Lower leg skin (tissue), 4 donors: ENCODE measurements around the gene TIMM23. TPM values are rescaled to one million over a fixed set of nuclear protein-coding genes. Genes with fewer than 3 reads are reported as not detected.

ENCODE experiments used
- DNase-seq, 2 donors: peaks; one replicate each; pipeline ENCODE4 v3.0.0-alpha.2; 2019; ENCODE audit warnings: low spot score in 2 of 2
- H3K4me3 ChIP-seq: fragments of 200-600 bp; sonication (generic); 2 replicates; pipeline ENCODE4 v1.5.1; 2017; ENCODE audit warnings: mild to moderate bottlenecking, low read depth; ENCODE audit not compliant: poor library complexity, severe bottlenecking
- POLR2A ChIP-seq, 2 donors: fragments of 450-650 bp; IDR thresholded peaks; one replicate each; pipeline ENCODE4 v1.6.1; 2016 to 2017; ENCODE audit warnings: antibody characterized with exemption in 2 of 2, mild to moderate bottlenecking in 1 of 2, moderate library complexity in 1 of 2
- WGBS, 2 donors: methylation state at CpG; one replicate each; pipeline ENCODE4 v1.1.5; 2018; 5-methylcytosine and 5-hydroxymethylcytosine counted together
- intact Hi-C: fragments of 100-400 bp; cut with DNase I; formaldehyde crosslinking; loops from one replicate; pipeline ENCODE4 v1.15.0; 2023; ENCODE audit warnings: low total_unique reads
- total RNA-seq, 4 donors: library from RNA; depleted of rRNA; stranded (reverse); fragments of >200 nt; gene quantifications; one replicate each; pipeline ENCODE4 v1.1.0, GENCODE V29; 2016
- TF ChIP-seq, protein P1 (sequence below), 3 donors: fragments of 450-650 bp; IDR thresholded peaks; one replicate each; pipeline ENCODE4 v1.5.1; 2016; ENCODE audit warnings: antibody characterized with exemption in 3 of 3, mild to moderate bottlenecking in 3 of 3, moderate library complexity in 2 of 3

TIMM23 gene
- total RNA-seq, 4 donors from 2014 or later = 40.4 to 67.5 (median 55.9) TPM

DNA sequence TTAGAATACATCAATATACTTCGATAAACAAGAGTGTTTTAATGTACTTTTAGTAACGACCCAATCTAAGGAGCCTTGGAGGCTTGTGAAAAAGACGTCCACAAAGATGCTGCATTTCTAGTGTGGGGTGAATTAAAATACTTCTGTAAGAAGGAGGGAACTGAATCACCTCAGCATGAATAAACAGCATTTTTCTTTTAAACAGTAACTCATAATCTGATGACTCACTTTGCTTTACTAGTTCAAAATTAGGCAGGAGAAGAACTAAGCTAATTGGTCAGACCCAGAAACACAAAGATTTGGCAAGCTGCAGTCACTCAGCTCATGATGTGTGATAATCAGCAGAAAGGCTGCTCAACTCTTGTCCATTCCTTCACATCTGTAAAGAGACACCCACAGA lies 33.9 kb downstream of the TIMM23 start:
- 70% methylated on average over 3 of the region's 3 CpGs for WGBS, 2 donors
- DNase-seq = no peak

DNA sequence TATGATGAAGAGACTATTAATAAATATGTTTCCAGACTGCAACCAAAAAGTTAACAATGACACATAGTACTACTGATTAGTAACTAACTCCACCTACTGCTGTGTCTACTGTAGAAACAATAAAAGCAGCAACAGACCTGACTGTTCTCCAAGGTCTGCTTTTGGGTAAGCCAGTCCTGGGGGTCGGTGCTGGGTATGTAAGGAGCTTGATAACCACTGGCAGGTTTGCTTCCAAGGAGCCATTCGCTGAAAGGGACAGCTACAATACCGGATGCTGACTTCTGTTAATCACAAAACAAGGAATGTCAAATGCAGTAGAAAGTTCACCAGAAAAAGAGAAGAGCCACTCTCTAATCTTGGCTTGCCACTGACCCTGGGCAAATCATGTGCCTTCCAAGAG lies 40.5 kb downstream of the TIMM23 start:
- H3K4me3 ChIP-seq = no peak overlapping the region
- WGBS, 2 donors = 93 to 95% methylated on average over 3 of the region's 3 CpGs
- TF ChIP-seq POLR2A (IDR thresholded peaks at IDR 0.05) = no peak
- TF ChIP-seq, protein P1, sequence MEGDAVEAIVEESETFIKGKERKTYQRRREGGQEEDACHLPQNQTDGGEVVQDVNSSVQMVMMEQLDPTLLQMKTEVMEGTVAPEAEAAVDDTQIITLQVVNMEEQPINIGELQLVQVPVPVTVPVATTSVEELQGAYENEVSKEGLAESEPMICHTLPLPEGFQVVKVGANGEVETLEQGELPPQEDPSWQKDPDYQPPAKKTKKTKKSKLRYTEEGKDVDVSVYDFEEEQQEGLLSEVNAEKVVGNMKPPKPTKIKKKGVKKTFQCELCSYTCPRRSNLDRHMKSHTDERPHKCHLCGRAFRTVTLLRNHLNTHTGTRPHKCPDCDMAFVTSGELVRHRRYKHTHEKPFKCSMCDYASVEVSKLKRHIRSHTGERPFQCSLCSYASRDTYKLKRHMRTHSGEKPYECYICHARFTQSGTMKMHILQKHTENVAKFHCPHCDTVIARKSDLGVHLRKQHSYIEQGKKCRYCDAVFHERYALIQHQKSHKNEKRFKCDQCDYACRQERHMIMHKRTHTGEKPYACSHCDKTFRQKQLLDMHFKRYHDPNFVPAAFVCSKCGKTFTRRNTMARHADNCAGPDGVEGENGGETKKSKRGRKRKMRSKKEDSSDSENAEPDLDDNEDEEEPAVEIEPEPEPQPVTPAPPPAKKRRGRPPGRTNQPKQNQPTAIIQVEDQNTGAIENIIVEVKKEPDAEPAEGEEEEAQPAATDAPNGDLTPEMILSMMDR (IDR thresholded peaks at IDR 0.05) = no peak
- DNase-seq = no peak
- intact Hi-C loops = no loop called here

More for the DNA sequence above, 33.9 kb downstream of the TIMM23 start:
- intact Hi-C loops = no loop called here
- TF ChIP-seq, protein P1 (IDR thresholded peaks at IDR 0.05) = no peak
- no peak for TF ChIP-seq POLR2A (IDR thresholded peaks at IDR 0.05)
- no peak overlapping the region for H3K4me3 ChIP-seq

DNA sequence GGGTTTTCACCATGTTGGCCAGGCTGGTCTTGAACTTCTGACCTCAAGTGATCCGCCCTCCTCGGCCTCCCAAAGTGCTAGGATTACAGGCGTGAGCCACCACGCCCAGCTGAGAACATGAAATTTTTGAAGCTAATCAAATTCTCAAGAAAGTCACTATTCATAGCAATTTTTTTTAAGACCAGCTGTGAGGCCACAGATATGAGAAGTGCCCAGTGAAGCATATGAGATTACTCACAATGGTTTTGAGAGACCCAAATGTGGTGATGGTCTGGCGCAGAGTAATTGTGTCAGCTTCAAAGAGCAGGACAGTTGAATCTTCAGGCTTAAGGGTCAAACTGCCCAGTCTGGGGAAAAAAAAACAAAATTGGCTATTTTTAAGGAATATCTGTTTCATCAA lies 41.9 kb downstream of the TIMM23 start:
- H3K4me3 ChIP-seq = no peak overlapping the region
- intact Hi-C loops = no loop called here
- TF ChIP-seq, protein P1 (IDR thresholded peaks at IDR 0.05) = no peak
- no peak for TF ChIP-seq POLR2A (IDR thresholded peaks at IDR 0.05)
- DNase-seq = no peak
- 90 to 94% methylated on average over 5 of the region's 5 CpGs for WGBS, 2 donors

DNA sequence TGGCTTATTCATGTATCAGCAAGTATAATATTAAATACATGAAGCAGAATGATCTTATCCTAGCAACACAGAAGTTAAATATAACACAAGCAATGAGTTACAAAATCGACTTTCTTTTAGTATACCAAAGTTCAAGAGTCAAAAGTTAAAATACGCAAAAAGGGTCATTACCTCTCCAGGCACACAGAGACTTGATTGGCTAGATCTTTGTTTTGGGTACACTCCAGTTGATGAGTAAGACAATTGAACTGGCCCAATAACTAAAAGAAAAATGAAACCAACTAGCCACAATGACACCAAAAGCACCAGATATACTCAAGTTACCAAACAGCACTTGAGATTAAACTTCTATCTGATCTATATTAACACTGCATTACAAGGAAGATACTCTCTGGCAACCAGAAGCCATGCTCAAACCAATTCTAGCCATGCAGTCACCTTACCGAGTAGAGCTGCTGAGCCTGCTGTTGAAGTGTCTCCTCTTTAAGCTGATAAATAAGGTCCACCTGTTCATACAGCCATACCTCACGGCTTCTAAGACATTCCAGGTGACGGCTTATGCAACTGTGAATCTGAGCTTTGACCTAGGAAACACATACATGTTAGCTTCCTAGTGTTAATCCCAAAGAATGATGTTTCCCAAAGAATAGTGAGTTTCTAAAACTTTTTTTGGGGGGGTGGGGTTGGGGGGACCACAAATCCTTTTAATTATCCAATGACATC lies 42.6 kb downstream of the TIMM23 start:
- intact Hi-C loops = no loop called here
- WGBS, 2 donors = 80 to 84% methylated on average over 5 of the region's 5 CpGs
- no peak for TF ChIP-seq POLR2A (IDR thresholded peaks at IDR 0.05)
- TF ChIP-seq, protein P1 (IDR thresholded peaks at IDR 0.05) = no peak
- no peak for DNase-seq
- H3K4me3 ChIP-seq = no peak overlapping the region

DNA sequence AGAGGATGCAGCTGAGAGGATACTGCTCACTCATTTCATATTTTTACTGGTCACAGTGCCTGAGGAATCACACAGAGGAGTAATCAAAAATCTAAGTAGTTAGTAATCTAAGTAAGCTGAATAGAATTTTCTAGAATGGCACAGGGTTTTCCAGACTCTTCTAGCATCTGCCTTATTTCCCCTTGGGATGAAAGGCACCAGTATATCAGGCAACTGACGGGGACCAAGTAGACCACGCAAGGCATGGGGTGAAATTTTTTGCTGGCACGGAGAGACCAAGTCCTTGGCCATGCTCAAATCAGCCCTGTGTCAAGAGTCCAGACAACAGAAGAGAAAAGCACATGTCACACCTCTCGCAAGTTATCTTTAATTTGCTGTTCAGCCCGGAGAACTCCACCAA lies 43.9 kb downstream of the TIMM23 start:
- DNase-seq = no peak
- WGBS, 2 donors = 95 to 96% methylated on average over 5 of the region's 5 CpGs
- H3K4me3 ChIP-seq = no peak overlapping the region
- no peak for TF ChIP-seq POLR2A (IDR thresholded peaks at IDR 0.05)
- TF ChIP-seq, protein P1 (IDR thresholded peaks at IDR 0.05) = no peak
- intact Hi-C loops = no loop called here

DNA sequence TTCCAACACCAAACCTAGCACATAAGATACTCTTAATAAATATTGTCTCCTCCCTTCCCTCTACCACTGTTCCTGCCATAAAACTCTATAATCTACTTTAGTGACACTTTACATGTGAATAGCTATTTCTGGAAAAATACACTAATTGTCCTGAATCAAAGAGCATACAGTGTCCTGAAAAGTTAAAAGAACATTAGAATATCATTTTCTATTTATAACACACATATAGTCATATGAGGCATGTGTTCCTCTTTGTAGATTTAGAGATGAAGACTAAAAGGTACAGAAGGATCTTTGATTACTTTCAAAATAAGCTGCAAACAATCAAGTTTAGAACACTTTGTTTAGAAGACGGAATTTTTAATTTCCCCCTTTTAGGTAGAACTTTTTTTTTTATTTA lies 44.5 kb downstream of the TIMM23 start:
- DNase-seq = no peak
- WGBS, 2 donors = 88 to 95% methylated on average over 1 of the region's 1 CpG
- intact Hi-C loops = no loop called here
- no peak for TF ChIP-seq POLR2A (IDR thresholded peaks at IDR 0.05)
- TF ChIP-seq, protein P1 (IDR thresholded peaks at IDR 0.05) = no peak
- H3K4me3 ChIP-seq = no peak overlapping the region
